Activated T-cell treated with anti-CD3 and anti-CD28 coated beads, Interleukin-2, amount 50 U/mL, for 1 hour (primary cell): ENCODE measurements around the gene TOB1.

Experiments
- DNase-seq: peaks from one replicate; pipeline ENCODE4 v3.0.0-alpha.2; 2020

TOB1 gene

GRCh38 chr17:50866261-50866949 lies at the start of gene TOB1:
TSS of gene TOB1 (minus strand) at chr17:50866354. CDS start at chr17:50864017, 2,337 bp downstream.
- DNase-seq: peak; percentile 97

DNA sequence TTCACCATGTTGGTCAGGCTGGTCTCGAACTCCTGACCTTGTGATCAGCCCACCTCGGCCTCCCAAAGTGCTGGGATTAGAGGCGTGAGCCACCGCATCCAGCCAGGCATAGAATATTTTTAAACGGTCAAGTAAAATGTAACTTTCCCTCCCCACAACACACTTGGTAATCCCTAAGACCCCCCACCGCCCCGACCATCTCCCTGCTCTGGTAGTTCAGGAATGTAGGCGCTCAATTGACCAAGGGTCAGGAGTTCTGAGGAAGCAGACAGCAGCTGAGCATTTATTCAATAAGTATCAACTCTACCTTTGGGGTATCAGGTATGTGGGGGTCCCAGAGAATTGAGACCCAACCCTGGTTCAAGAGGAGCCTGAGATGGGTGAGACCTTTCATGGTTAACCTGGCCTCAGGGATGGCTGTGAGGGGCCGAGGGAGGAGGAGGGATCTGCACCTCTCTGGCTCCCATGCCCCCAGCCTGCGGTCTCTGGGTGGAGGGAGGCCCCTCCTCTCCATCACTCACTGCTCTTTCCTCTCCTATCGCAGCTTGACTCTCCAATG lies 48.4 kb upstream of the TOB1 start:
- no peak for DNase-seq

DNA sequence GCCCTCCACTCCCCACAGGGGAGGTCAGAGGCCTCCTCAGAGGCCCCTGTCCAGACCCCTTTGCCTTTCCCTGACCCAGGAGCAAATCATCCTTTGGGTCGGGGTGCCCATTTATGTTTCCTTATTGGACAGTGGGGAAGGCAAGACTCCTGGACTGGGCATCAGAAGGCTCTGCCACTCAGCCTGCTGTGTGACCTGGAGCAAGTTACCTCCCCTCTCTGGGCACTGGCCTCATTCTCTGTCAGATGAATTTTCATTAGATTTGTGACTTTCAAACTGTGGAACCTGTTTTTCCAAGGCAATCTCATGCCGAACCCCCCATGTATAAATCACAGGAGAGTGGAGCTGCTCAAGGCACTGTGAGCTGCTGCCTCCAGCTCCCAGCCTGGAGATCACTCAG lies 47.0 kb upstream of the TOB1 start:
- no peak for DNase-seq

GRCh38 chr17:50911890-50912289 lies 45.7 kb upstream of the TOB1 start:
- DNase-seq: no peak

- DNase-seq: no peak
These were observed 45.3 kb upstream of the TOB1 start for GRCh38 chr17:50911450-50911849.

- peak; percentile 70 for DNase-seq
These were observed 43.8 kb upstream of the TOB1 start for GRCh38 chr17:50909765-50910605.

DNA sequence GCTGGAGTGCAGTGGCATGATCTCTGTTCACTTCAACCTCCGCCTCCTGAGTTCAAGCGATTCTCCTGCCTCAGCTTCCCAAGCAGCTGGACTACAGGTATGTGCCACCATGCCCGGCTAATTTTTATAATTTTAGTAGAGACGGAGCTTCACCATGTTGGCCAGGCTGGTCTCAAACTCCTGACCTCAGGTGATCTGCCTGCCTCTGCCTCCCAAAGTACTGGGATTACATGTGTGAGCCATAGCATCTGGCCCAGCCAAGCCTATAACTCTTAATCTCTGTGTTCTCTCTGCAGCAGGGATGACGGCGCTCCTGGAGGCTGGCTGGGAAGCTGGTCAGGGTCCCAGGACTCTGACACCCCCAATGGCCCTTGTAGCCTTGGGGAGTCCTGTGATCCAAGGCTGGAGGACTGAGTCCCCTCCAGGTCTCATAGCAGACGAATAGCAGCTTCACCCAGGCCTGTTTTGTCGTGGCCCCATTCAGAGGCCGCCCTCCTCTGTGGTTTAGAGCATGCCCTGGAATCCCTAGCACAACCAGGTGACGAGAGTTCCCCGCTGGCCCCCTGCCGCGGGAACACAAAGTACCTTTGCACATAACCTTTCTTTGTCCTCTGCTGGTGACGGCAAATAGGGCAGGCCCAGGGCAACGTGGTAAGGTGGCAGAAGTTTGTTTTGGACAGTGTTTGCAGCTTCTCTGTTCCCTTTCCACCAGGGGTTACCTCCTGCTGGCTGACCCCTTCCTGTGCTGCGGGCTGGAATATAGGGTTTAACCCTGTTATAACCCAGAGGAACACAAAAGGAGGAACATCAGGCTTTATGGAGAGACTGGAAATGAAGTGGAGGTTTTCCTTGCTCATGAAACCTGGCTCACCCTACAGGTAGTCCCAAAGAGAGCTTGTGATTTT lies 43.0 kb upstream of the TOB1 start:
- DNase-seq: peak; percentile 60

DNA sequence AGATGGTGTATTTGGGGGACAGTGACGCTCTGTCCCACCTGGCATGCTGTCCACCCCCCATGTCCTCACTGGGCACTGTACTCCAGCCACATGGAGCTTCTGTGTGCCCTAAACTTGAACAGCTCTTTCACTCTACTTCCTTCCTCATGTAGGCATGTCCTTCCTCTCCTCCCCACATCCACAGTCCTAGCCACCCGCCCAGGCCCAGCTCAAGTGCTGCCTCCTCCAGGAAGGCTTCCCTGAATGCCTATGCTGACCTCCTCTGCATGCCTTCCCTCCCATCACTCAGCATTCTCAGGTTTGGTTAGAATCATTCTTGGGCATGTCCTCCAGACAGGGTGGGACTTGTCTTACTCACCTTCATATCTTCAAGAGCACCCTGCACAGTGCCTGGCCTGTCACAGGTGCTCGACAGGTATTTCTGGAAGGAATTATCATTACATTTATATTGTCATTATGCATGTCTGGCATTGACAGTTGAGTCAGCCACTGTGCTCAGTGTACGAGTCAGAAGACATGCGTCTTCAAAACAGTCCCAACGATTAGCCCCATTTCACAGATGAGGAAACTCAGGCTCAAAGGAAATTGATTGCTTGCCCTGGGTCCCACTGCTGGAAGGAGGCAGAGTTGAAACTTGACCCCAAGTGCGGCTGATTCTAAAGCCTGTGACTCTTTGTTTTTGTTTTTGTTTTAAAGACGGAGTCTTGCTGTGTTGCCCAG lies 42.1 kb upstream of the TOB1 start:
- no peak for DNase-seq

GRCh38 chr17:50906443-50906842 lies 40.3 kb upstream of the TOB1 start:
- no peak for DNase-seq

DNA sequence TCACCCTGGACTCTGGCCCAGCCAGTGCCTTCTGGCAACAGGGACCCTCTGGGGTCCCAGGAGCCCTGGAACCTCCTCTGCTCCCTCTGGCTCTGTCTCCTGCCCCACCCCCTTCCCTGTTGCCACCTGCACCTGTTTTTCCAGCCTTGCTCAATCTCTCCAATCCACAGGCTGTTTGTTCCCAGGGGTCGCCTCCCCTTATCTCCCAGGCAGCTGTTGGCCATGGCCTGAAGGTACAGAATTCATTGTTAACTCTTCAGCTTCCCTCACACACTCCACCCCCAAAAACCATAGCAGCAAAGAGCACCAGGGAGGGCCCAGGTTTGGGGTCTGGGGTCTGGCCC lies 39.3 kb upstream of the TOB1 start:
- no peak for DNase-seq

- no peak for DNase-seq
These were observed 38.6 kb upstream of the TOB1 start for GRCh38 chr17:50904518-50905459.

GRCh38 chr17:50903604-50904517 lies 37.7 kb upstream of the TOB1 start:
- DNase-seq: no peak

GRCh38 chr17:50902372-50903353 lies 36.5 kb upstream of the TOB1 start:
- no peak for DNase-seq

DNA sequence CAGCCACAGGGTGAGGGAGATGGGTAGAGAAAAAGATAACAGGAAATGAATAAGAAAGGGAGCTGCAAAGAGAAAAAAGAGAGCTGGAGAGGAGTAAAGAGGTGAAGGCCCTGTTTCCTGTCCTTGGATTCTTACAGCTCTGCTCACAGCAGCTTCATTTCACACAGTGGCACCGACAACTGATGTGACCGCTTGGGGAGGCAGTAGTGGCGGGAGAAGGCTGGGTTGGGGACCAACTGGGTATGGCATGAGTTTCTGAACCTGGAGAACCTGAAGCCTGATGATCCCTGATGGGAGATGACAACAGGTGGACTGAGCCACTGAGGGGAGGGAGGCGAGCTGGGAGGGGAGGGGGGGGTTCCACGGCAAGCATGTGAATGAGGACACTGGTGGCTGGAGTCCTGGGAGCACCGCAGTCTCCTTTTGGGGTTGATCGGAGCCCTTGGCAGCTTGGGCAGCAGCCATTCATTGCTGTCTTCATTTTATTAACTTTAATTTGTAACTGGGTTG lies 34.3 kb upstream of the TOB1 start:
- DNase-seq: no peak

- no peak for DNase-seq
These were observed 33.6 kb upstream of the TOB1 start for GRCh38 chr17:50899559-50900319.

- DNase-seq: no peak
These were observed 32.9 kb upstream of the TOB1 start for GRCh38 chr17:50899005-50899460.

DNA sequence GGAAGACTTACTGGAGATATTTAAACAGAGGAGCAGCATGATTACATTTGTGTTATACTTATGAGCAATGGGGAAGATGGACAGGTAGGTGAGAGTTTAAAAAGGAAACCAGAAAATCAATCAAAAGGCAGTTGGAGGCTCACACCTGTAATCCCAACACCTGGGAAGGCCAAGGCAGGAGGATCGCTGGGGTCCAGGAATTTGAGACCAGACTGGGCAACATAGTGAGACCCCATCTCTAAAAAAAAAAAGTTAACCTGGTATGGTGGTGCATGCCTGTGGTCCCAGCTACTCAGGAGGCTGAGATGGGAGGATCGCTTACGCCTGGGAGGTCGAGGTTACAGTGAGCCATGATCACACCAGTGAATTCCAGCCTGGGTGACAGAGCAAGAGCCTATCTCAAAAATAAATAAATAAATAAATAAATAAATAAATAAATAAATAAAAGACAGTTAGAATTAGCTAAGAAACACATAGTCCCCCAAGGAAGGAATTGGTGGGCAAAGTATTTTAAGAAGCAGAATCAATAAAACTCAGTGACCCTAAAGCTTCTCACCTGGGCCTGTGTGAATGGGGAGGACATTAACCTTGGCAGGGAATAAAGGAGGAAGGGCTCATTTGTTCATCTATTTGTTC lies 32.3 kb upstream of the TOB1 start:
- no peak for DNase-seq
